ENCODE measurements around the gene IFIT3.
"Not testable (repeated sequence)": the region's sequence is repeated elsewhere in the genome, so short reads cannot be mapped to it uniquely, and the experiment has no call there.

IFIT3 gene, protein sequence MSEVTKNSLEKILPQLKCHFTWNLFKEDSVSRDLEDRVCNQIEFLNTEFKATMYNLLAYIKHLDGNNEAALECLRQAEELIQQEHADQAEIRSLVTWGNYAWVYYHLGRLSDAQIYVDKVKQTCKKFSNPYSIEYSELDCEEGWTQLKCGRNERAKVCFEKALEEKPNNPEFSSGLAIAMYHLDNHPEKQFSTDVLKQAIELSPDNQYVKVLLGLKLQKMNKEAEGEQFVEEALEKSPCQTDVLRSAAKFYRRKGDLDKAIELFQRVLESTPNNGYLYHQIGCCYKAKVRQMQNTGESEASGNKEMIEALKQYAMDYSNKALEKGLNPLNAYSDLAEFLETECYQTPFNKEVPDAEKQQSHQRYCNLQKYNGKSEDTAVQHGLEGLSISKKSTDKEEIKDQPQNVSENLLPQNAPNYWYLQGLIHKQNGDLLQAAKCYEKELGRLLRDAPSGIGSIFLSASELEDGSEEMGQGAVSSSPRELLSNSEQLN

GRCh38 chr10:89327803-89328441 is at the start of gene IFIT3:
Gene IFIT3 (plus strand): TSS chr10:89327997. CDS start chr10:89328074, 77 bp downstream.
- peak; percentile 89 to 91 for DNase-seq

- DNase-seq, result no peak
These were observed 49.7 kb upstream of the IFIT3 start for GRCh38 chr10:89278034-89278535.

DNA sequence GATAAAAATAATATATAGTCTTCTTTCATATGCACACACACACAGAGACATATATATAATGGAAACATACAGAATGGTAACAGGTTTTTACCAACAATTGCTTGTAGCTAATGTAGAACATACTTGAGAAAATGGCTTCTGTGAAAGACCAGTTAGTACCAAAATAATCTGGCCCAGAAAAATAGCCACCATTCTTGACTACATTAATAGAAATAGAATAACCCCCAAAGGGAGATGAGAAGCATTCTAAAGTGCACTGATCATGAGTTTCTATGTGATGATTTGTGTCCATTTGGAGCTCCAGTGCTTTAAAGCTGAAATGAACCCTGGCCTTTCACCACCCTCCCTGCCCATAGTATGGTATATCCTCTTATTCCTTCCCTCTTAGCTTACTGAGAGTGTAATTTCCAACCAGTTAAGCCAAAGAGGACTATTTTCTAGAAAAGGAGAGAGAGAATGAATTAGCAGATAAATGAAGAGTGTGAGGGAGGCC is 48.9 kb upstream of the IFIT3 start:
- no peak for DNase-seq

- DNase-seq, result no peak
These were observed 48.4 kb upstream of the IFIT3 start for GRCh38 chr10:89279421-89279869.

GRCh38 chr10:89280508-89280907 is 47.3 kb upstream of the IFIT3 start:
- DNase-seq, result no peak

GRCh38 chr10:89281606-89282395 is 46.0 kb upstream of the IFIT3 start:
- DNase-seq, result no peak

- no peak for DNase-seq
These were observed 44.5 kb upstream of the IFIT3 start for GRCh38 chr10:89283025-89283935.

DNA sequence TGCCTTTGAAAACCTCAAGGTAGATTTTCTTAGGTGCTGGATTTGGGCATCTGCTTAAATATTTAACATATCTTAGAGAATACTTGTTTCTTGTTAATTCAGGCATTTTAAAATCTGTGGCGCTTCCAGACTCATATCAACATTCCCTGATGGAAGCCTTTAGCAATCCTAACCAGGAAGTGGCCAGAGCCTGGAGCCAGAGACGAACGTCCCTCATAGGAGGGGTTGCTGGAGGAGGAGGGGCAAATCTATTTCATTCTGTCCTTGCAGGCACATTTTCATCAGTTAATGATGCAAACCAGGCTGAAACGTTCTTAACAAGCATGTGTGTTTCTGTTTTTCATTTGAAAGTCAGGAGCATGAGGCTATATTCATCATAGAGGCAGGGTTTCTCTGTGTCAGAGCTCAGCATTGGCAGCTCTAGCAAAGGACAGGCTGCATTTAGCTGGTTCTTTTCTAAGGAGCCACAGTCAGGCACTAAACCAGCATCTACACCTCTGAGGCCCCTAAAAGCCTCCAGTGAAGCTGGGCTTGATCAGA is 43.8 kb upstream of the IFIT3 start:
- DNase-seq, result no peak

GRCh38 chr10:89284711-89285110 is 43.1 kb upstream of the IFIT3 start:
- DNase-seq, result not testable (repeated sequence)

- not testable (repeated sequence) for DNase-seq
These were observed 42.5 kb upstream of the IFIT3 start for GRCh38 chr10:89285303-89285702.

DNA sequence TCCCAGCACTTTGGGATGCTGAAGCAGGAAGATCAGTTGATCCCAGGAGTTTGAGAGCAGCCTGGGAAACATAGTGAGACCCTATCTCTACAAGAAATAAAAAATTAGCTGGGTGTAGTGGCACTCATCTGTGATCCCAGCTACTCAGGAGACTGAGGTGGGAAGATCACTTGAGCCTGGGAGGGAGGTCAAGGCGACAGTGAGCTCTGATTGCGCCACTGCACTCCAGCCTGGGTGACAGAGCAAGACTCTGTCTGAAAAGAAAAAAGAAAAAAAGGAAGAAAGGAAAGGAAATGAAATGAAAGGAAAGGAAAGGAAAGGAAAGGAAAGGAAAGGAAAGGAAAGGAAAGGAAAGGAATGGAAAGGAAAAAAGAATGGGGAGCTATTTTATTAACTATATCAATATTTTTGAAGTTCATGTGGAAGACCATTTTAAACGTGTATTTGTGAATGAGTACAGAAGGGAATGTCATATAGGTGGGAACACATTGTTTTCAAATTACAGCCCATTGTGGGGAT is 33.0 kb upstream of the IFIT3 start:
- DNase-seq, result no peak

DNA sequence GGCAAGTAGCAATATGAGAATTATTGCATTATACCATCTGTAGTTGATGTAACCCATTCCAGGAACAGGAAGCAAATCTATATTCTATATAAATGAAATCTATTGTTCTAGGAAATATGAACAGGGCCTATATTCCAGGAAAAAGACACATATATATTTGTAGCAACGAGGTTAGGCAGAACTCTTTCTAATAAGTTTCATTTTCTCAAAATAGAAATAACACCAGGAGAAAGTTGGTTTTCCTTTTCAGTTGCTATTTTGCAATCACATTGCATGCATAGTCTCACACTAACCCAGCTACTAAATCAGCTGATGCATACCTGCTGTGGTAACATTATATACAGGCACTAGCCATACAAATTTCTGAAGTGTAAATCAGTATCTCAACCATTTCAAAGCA is 32.2 kb upstream of the IFIT3 start:
- DNase-seq, result peak in 1 of 2 experiments; percentile 16

DNA sequence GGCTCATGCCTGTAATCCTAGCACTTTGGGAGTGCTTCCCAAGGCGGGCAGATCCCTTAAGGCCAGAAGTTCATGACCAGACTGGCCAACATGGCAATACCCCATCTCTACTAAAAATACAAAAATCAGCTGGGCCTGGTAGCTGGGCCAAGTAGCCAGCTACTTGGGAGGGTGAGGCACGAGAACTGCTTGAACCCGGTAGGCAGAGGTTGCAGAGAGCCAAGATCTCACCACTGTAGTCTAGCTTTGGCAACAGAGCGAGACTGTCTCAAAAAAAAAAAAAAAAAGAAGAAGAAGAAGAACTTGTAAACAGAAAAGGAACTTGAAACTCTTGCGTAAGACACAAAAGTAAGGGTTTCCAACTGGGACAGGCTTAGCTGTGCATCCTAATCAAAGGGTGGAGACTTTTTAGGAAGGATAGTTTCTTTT is 31.6 kb upstream of the IFIT3 start:
- DNase-seq, result peak; percentile 43 to 64

GRCh38 chr10:89297356-89297755 is 30.4 kb upstream of the IFIT3 start:
- no peak for DNase-seq

GRCh38 chr10:89297791-89298190 is 30.0 kb upstream of the IFIT3 start:
- no peak for DNase-seq

DNA sequence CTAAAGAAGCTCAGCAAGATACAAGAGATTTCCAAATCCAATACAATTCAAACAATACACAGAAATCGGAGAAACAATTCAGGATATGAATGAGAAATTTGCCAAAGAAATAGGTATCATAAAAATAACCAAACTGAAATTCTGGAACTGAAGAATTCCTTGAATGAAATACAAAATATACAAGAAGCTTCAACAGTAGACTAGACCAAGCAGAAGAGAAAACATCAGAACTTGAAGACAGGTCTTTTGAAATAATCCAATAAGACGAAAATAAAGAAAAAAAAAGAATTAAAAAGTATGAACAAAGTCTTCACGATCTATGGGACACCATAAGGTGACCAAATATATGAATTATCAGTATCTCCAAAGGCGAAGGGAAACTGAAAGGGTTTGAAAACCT is 28.8 kb upstream of the IFIT3 start:
- no peak for DNase-seq

DNA sequence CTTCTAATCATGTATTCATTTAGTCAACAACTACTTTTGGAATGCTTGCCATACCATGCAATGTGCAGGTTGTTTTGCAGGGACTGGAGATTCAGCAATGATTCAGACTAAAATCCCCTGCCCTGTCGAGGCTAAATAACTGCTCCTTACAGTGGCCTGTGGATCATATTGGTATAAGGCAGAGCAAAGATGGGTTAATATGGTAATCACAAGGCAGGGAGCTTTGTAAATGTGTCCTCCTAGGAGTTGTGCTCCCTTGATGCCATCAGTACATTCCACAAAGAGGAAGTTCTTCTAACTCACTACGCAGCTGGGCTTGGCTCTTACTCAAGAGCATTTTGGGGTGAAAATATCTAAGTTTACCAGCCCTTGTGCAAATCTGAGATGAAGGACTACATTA is 26.6 kb upstream of the IFIT3 start:
- peak; percentile 78 to 94 for DNase-seq

DNA sequence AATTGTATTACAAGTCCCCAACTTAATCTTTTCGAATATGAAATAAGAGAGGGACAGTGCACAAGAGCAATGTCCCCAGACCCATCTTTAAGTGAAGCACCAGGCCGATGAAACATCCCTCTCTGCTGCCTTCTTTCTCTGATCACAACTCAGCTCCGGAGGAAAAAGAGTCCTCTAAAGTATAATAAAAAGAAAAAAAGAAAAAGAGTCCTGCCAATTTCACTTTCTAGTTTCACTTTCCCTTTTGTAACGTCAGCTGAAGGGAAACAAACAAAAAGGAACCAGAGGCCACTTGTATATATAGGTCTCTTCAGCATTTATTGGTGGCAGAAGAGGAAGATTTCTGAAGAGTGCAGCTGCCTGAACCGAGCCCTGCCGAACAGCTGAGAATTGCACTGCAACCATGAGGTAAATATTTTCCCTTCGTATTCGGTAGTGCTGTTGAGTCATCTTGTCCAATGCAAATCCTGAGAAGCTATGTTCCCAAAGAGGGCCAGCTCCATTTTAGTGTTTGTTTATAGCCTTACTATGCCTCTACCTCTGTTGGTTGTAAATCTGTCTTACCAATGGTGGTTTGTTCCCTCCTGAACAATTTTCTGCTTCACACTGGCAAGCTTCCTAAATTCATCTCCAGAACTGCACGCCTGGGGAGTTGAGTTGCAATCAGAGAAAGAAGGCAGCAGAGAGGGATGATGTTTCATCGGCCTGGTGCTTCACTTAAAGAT is 25.9 kb upstream of the IFIT3 start, which contains the start of gene IFIT2:
IFIT2 (plus strand) TSS at position 326 of the 725 bp plus-strand sequence; CDS start at position 404, 78 bp downstream.
- DNase-seq, result peak; percentile 75 to 82

- peak in 1 of 2 experiments; percentile 12 for DNase-seq
These were observed 25.2 kb upstream of the IFIT3 start for GRCh38 chr10:89302625-89303024.

DNA sequence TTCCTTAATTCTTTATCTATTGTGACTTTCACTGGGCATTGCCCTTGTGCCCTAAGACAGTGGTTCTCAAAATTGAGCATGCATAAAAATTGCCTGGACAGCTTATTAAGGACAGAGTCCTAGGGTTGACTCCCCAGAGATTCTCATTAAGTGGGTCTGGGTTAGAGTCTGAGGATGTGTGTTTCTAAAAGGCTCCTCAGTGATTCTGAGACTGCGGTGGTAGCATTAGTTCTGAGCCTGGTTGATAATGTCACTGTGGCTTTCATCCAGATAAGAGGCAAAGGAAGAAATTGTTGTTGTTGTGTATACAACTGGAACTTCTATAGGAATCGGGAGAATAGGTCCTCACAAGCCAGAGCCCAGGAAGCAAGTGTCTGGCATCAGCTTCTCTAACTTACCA is 24.6 kb upstream of the IFIT3 start:
- DNase-seq, result no peak

All from Kasumi-1 (cell line).